Stimulated activated CD4-positive, alpha-beta T cell treated with anti-CD3 and anti-CD28 coated beads, Interleukin-12 subunit alpha, Interleukin-12 subunit beta, amount 100 ng/mL, for 4 hours (primary cell): ENCODE results near the gene MS4A13.
"Not testable (repeated sequence)": the region's sequence is repeated elsewhere in the genome, so short reads cannot be mapped to it uniquely, and the experiment has no call there.

Experiments used
- DNase-seq: peaks from one replicate; pipeline ENCODE4 v3.0.0-alpha.2; 2020

Gene MS4A13

DNA sequence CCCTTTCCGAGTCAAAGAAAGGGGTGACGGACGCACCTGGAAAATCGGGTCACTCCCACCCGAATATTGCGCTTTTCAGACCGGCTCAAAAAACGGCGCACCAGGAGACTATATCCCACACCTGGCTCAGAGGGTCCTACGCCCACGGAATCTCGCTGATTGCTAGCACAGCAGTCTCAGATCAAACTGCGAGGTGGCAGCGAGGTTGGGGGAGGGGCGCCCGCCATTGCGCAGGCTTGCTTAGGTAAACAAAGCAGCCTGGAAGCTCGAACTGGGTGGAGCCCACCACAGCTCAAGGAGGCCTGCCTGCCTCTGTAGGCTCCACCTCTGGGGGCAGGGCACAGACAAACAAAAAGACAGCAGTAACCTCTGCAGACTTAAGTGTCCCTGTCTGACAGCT is 17.2 kb downstream of the MS4A13 start:
- DNase-seq = not testable (repeated sequence)

- DNase-seq = not testable (repeated sequence)
Measured at GRCh38 chr11:60538627-60539026, 23.4 kb downstream of the MS4A13 start.

DNA sequence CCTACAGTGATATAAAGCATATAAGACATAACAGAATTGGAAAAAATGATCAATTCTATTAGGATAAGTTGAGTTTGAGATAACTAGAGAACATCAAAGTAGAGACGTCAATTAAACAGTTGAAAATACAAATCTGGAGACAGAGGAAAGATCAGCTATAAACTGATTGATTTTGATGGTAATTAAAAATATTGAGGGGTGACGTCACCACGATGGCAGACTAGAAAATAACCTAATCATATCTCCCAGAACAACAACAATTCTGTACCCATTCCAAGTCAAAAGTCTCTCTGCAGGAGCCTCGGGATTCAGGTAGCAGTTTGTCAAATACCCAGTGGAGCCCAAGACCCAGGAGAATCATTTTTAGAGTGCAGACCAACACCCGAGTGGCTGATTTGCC is 28.9 kb downstream of the MS4A13 start:
- DNase-seq = no peak

GRCh38 chr11:60561254-60561653 is 46.1 kb downstream of the MS4A13 start:
- DNase-seq = no peak

DNA sequence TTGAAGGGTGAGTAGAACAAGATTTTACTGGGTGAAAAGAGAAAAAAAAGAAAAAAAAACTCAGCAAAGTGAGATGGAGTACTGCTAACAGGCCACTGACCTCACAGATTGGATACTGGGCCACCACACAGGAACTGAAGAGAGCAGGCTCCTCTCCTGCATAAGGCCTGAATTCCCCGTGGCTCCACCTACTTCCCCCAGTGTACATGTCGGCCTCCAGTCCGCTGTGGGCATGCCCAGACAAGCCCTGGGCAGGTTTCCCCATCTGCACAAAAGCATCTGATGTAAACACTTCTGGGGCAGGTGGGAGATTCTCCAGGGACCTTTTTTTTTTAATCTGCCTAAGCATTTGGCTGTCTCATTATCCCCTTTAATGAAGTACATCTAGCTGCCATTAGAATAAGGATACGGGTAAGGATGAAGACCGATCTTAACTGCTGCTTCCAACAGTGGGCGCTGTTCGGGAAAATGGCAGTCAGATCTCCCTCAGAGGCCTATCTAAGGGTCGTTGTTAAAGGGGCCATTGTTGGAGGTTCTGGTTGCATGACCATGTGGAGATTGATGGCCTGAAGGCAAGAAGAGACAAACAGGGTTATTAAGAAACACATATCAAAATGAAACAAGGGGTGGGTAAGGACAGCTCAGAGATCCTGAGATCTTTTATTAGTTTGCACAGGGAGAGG is 48.5 kb downstream of the MS4A13 start:
- DNase-seq = no peak

GRCh38 chr11:60566776-60567175 is 51.6 kb downstream of the MS4A13 start:
- no peak for DNase-seq

GRCh38 chr11:60570970-60571369 is 55.8 kb downstream of the MS4A13 start:
- no peak for DNase-seq

DNA sequence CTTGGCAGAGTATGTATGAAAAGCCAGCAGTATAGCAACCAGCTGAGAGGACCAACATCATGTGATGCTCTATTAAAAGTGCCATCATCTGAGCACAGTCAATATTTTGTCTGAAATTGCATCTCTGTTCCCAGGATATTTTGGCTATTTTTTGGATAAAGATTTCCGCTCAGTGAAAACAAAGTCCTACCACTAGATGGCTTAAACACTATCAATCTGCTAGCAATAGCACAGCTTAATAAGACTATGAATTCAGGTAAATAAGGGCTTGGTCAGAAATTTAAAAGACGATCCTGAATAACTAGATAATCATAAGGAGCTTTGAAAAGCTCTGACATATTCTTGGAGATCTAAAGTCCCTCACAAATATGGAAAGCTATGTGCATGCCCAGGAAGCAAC is 74.4 kb downstream of the MS4A13 start:
- DNase-seq = no peak
